Measurements from ENCODE around the gene ATP2B2. TPM values are rescaled to one million over a fixed set of nuclear protein-coding genes. Genes with fewer than 3 reads are reported as not detected.
A peak's percentile ranks its signal among the peaks of the same experiment; 100 is the strongest.

Gene ATP2B2
- total and polyA plus RNA-seq, 2 of the 8 experiments (the other 6 are each of a cell fraction or from before 2014, with no cell fraction given) = 0.14 to 1.2 TPM

DNA sequence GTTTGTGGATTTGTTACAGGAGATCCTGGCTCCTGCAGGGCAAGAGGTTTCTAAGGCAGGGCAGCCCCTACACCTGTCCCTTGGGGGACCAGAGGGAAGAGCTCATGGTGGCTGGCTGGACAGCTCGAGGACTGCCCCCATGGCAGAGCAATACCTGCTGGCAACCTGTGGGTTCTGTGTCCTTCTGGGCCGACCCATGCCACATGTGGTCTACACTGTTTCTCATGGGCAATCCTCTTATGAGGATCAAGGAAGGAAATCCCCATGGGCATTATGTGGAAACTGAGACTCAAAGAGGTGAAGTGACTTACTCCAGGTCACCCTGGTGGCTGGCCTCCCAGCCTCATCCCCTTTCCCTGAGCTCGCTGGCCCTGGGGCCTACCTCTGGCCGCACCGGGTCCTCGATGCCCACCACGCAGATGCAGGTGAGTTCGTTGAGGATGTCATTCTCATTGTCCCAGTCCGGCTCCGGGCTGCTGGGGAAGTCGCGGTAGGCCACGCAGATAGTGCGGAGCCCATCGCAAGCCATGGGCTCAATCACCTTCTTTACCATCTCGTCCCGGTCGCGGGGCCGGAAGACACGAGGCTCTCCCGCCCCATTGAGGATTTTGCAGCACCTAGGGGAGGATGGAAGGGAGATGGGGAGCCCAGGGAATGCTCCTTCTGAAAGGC, 146.9 kb downstream of the ATP2B2 start:
- WGBS, 2 experiments (ENCODE audit: extremely low coverage in 1 of 2, insufficient coverage in 1 of 2, insufficient read length in 1 of 2, insufficient replicate concordance in 2 of 2, low coverage in 1 of 2, low lambda C conversion rate in 2 of 2, missing lambda C conversion rate in 1 of 2) = 94% methylated on average over 22 of the region's 22 CpGs; no CpG with 5 or more reads in 1 of the 2 experiments
- Histone ChIP-seq H2AK5ac (ENCODE audit: low read depth, low read length) (no peak overlapping the region), H3K27me3 (replicated peaks in 1 of 4; ENCODE audit: control insufficient read depth in 3 of 4, extremely low read depth in 1 of 4, insufficient read depth in 3 of 4, low read length in 3 of 4) (no peaks in the 10 kb centered on the region), H3K23me2 (ENCODE audit: low read depth, low read length) (no peaks in the 10 kb centered on the region), H3K36me3 (ENCODE audit: control insufficient read depth in 2 of 4, insufficient read depth in 4 of 4, low read length in 3 of 4) (no peaks in the 10 kb centered on the region), H3K9me3 (ENCODE audit: insufficient read depth in 2 of 2, low read depth in 1 of 2, low read length in 1 of 2) (0 out of 4 replicates have a peak, but pooled peaks cover 0 to 2% of the 10 kb centered on the region in 2 experiments), H3K4me1 (replicated peaks in 1 of 4; ENCODE audit: control insufficient read depth in 3 of 4, insufficient read depth in 4 of 4, low read length in 3 of 4) (no peaks in the 10 kb centered on the region; a peak in 1 of 7 replicates), H3K23ac (ENCODE audit: insufficient read length) (no peak overlapping the region), H2BK20ac (ENCODE audit: low read length) (no peak overlapping the region), H3K4me3 (ENCODE audit: extremely low read depth in 1 of 4, insufficient read depth in 2 of 4, low read depth in 3 of 4, low read length in 4 of 4) (no peak overlapping the region), H4K91ac (replicated peaks; ENCODE audit: insufficient read length, low read length) (no peak overlapping the region), H2AFZ (ENCODE audit: low read length) (no peak overlapping the region), H2BK120ac (replicated peaks; ENCODE audit: low read depth, low read length) (no peak overlapping the region), H3K56ac (replicated peaks; ENCODE audit: insufficient read length, low read depth, low read length) (no peak overlapping the region), H4K20me1 (replicated peaks in 1 of 2; ENCODE audit: control insufficient read depth in 1 of 2, insufficient read depth in 2 of 2, low read length in 2 of 2) (no peaks in the 10 kb centered on the region), H3K27ac (ENCODE audit: low read depth, low read length) (no peak overlapping the region), H3K79me1 (ENCODE audit: low read depth, low read length) (no peaks in the 10 kb centered on the region; the same call in 1 of the 2 replicates), H3K18ac (ENCODE audit: extremely low read depth, low read length) (no peak overlapping the region; the same call in 1 of the 2 replicates), H2BK15ac (ENCODE audit: low read length) (no peak overlapping the region), H3K14ac (ENCODE audit: insufficient read length) (no peak overlapping the region), H4K5ac (ENCODE audit: insufficient read length, low read depth, low read length) (no peak overlapping the region), H3K4ac (replicated peaks; ENCODE audit: insufficient read length, low read depth, low read length) (no peak overlapping the region), H3K79me2 (ENCODE audit: control insufficient read depth in 1 of 2, insufficient read depth in 2 of 2, low read length in 2 of 2) (no peaks in the 10 kb centered on the region), H4K8ac (ENCODE audit: extremely low read depth, insufficient read depth, low read length) (peak overlapping the region; percentile 14; the same call in 1 of the 2 replicates), H2BK12ac (ENCODE audit: low read depth, low read length) (no peak overlapping the region), H2BK5ac (ENCODE audit: low read depth, low read length) (no peak overlapping the region; the same call in 1 of the 2 replicates), H3K4me2 (ENCODE audit: insufficient read depth in 1 of 2, low read depth in 2 of 2, low read length in 2 of 2) (no peak overlapping the region), H3K9ac (replicated peaks in 1 of 4; ENCODE audit: extremely low read depth in 1 of 4, low read depth in 3 of 4, low read length in 3 of 4) (no peak overlapping the region)
- FAIRE-seq (no peak), DNase-seq (ENCODE audit: low read depth in 1 of 2, low spot score in 2 of 2) (no peak)
- ChIA-PET CTCF (ENCODE audit: partially characterized antibody) (interaction anchor here (0.6 to 5.0 kb wide), 8 partner anchors 8 to 592 kb away, joined by 3 to 16 read pairs (median 4); no protein-coding TSS in a partner anchor), POLR2A (ENCODE audit: partially characterized antibody) (no interaction called here)
- no peak for TF ChIP-seq CHD2 (IDR thresholded peaks at IDR 0.05; ENCODE audit: low read length)

Data from H1 (cell line).